Astrocyte (in vitro differentiated cells and primary cell): Measurements from ENCODE around the gene TMEM17.

Experiments
- EZH2 ChIP-seq: IDR thresholded peaks from 2 replicates; pipeline ENCODE4 v1.6.1; 2012; ENCODE audit warnings: mild to moderate bottlenecking, low read length, inconsistent platforms; ENCODE audit not compliant: insufficient read depth
- TF ChIP-seq, protein P1 (sequence below): IDR thresholded peaks from 2 replicates; pipeline ENCODE4 v1.5.1; 2011; ENCODE audit warnings: low read depth, mild to moderate bottlenecking, inconsistent platforms, low read length, moderate library complexity; ENCODE audit not compliant: insufficient read depth

- TF ChIP-seq, protein P1, sequence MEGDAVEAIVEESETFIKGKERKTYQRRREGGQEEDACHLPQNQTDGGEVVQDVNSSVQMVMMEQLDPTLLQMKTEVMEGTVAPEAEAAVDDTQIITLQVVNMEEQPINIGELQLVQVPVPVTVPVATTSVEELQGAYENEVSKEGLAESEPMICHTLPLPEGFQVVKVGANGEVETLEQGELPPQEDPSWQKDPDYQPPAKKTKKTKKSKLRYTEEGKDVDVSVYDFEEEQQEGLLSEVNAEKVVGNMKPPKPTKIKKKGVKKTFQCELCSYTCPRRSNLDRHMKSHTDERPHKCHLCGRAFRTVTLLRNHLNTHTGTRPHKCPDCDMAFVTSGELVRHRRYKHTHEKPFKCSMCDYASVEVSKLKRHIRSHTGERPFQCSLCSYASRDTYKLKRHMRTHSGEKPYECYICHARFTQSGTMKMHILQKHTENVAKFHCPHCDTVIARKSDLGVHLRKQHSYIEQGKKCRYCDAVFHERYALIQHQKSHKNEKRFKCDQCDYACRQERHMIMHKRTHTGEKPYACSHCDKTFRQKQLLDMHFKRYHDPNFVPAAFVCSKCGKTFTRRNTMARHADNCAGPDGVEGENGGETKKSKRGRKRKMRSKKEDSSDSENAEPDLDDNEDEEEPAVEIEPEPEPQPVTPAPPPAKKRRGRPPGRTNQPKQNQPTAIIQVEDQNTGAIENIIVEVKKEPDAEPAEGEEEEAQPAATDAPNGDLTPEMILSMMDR, result no peak
- no peak for TF ChIP-seq EZH2
Measured at GRCh38 chr2:62545261-62545660, 39.3 kb upstream of the TMEM17 start.
